HepG2 (cell line): ENCODE data around the gene POMT2. TPM values are rescaled to one million over a fixed set of nuclear protein-coding genes. Genes with fewer than 3 reads are reported as not detected.
A peak's percentile ranks its signal among the peaks of the same experiment; 100 is the strongest.

Experiments used
- CBX1 ChIP-seq: IDR thresholded peaks from one replicate; pipeline ENCODE4 v1.6.1; 2016; ENCODE audit warnings: antibody characterized with exemption, low read depth
- CCDC6 ChIP-seq: sonication (generic); formaldehyde crosslinking; IDR thresholded peaks from 2 replicates; pipeline ENCODE4 v1.8.1; 2022; ENCODE audit warnings: mild to moderate bottlenecking, missing genetic modification reagents, moderate library complexity
- DRAP1 ChIP-seq: IDR thresholded peaks from 2 replicates; pipeline ENCODE4 v1.6.1; 2016; ENCODE audit warnings: missing genetic modification reagents, missing compliant biosample characterization
- ELF1 ChIP-seq: sonication (generic); formaldehyde crosslinking; IDR thresholded peaks from 2 replicates; pipeline ENCODE4 v1.4.0; 2020; ENCODE audit warnings: missing genetic modification reagents
- GZF1 ChIP-seq: sonication (generic); formaldehyde crosslinking; IDR thresholded peaks from 2 replicates; pipeline ENCODE4 v1.5.1; 2020; ENCODE audit warnings: mild to moderate bottlenecking, missing genetic modification reagents
- IKZF5 ChIP-seq: IDR thresholded peaks from 2 replicates; pipeline ENCODE4 v1.6.1; 2018; ENCODE audit warnings: missing genetic modification reagents, mild to moderate bottlenecking, missing compliant biosample characterization
- NFYC ChIP-seq: IDR thresholded peaks from 2 replicates; pipeline ENCODE4 v1.6.1; 2016; ENCODE audit warnings: missing genetic modification reagents, missing compliant biosample characterization
- POLR2A ChIP-seq, 2 experiments: IDR thresholded peaks; 2 replicates each; pipeline ENCODE4 v1.6.1; 2011; ENCODE audit warnings: low read depth in 2 of 2, low read length in 2 of 2, mild to moderate bottlenecking in 1 of 2, moderate library complexity in 1 of 2; ENCODE audit not compliant: insufficient read depth in 1 of 2
- PRDM10 ChIP-seq: sonication (generic); formaldehyde crosslinking; IDR thresholded peaks from 2 replicates; pipeline ENCODE4 v1.4.0; 2020; ENCODE audit warnings: low read depth, missing genetic modification reagents
- SAP130 ChIP-seq: IDR thresholded peaks from 2 replicates; pipeline ENCODE4 v1.6.1; 2016; ENCODE audit warnings: low read depth
- TBP ChIP-seq: sonication (generic); formaldehyde crosslinking; IDR thresholded peaks from 2 replicates; pipeline ENCODE4 v1.5.0; 2020; ENCODE audit warnings: missing genetic modification reagents
- TERF1 ChIP-seq: sonication (generic); formaldehyde crosslinking; IDR thresholded peaks from 2 replicates; pipeline ENCODE4 v1.8.0; 2022; ENCODE audit warnings: mild to moderate bottlenecking, missing genetic modification reagents, moderate library complexity
- TOPORS ChIP-seq: sonication (generic); formaldehyde crosslinking; IDR thresholded peaks from 2 replicates; pipeline ENCODE4 v1.8.0; 2023; ENCODE audit warnings: mild to moderate bottlenecking, missing genetic modification reagents
- ZNF431 ChIP-seq: sonication (generic); formaldehyde crosslinking; IDR thresholded peaks from 2 replicates; pipeline ENCODE4 v1.9.0; 2022; ENCODE audit warnings: missing genetic modification reagents, low read depth, mild to moderate bottlenecking, borderline replicate concordance
- ZNF749 ChIP-seq: sonication (generic); formaldehyde crosslinking; IDR thresholded peaks from 2 replicates; pipeline ENCODE4 v1.8.0; 2022; ENCODE audit warnings: mild to moderate bottlenecking, missing genetic modification reagents, moderate library complexity, borderline replicate concordance
- ZNF770 ChIP-seq: sonication (generic); formaldehyde crosslinking; IDR thresholded peaks from 2 replicates; pipeline ENCODE4 v1.5.0; 2020; ENCODE audit warnings: mild to moderate bottlenecking, missing genetic modification reagents
- polyA plus RNA-seq, 8 experiments: library from polyadenylated mRNA; depleted of rRNA in 3 of 8; stranded (reverse) in 7 of 8; unstranded in 1 of 8; fragments of >200 nt; fragmentation: Illumina TruSeq in 4 of 8; extraction: Trizol in 4 of 8; gene quantifications; 2 replicates each; pipeline versions ENCODE4 v1.2.1 to v1.2.3, GENCODE V29; 2011 to 2016; ENCODE audit warnings: low read depth in 4 of 8, missing spikeins in 1 of 8, mixed read lengths in 1 of 8; ENCODE audit not compliant: insufficient read depth in 1 of 8
- total RNA-seq, 5 experiments: library from RNA; depleted of rRNA; stranded (reverse); fragments of >200 nt; fragmentation: Illumina TruSeq; extraction: Trizol; gene quantifications; 2 replicates each; pipeline ENCODE4 v1.2.3, GENCODE V29; 2016; ENCODE audit warnings: low read depth in 1 of 5

The POMT2 gene
- total and polyA plus RNA-seq, 2 of the 13 experiments (the other 11 are each of a cell fraction or from before 2014, with no cell fraction given), result 15.3 to 15.9 TPM

GRCh38 chr14:77320238-77320935, at the start of gene POMT2 (continued):
- TF ChIP-seq PRDM10 (CRISPR knock-in tag), result no peak
- peak in 1 of 2 experiments; percentile 78; a peak in 3 of 4 replicates for TF ChIP-seq POLR2A (IDR thresholded peaks at IDR 0.05; ENCODE audit: insufficient read depth in 1 of 2, low read depth in 2 of 2, low read length in 2 of 2)
- no peak for TF ChIP-seq ELF1 (CRISPR knock-in tag)
- TF ChIP-seq TBP (CRISPR knock-in tag), result 0 out of 2 replicates have a peak, but pooled peaks have one; percentile 69
- peak; percentile 85 for TF ChIP-seq NFYC
- peak; percentile 95 for TF ChIP-seq SAP130 (CRISPR knock-in tag)
- TF ChIP-seq TOPORS (CRISPR knock-in tag), result peak; percentile 15; the same call in 1 of the 2 replicates
- 0 out of 2 replicates have a peak, but pooled peaks have one; percentile 29 for TF ChIP-seq ZNF770 (CRISPR knock-in tag)
- TF ChIP-seq TERF1 (CRISPR knock-in tag), result 0 out of 2 replicates have a peak, but pooled peaks have one; percentile 71
- no peak; the same call in 1 of the 2 replicates for TF ChIP-seq IKZF5 (CRISPR knock-in tag)
- TF ChIP-seq ZNF749 (CRISPR knock-in tag), result peak; percentile 72; the same call in 1 of the 2 replicates
- TF ChIP-seq GZF1 (CRISPR knock-in tag), result no peak
- TF ChIP-seq CCDC6 (CRISPR knock-in tag), result peak; percentile 73; the same call in 1 of the 2 replicates
- TF ChIP-seq ZNF431 (CRISPR knock-in tag), result 0 out of 2 replicates have a peak, but pooled peaks have one; percentile 37
- TF ChIP-seq CBX1, result peak; percentile 59
- peak; percentile 51; the same call in 1 of the 2 replicates for TF ChIP-seq DRAP1
